ENCODE measurements around the gene SMURF1.

Gene SMURF1

GRCh38 chr7:99004216-99004615 is 139.7 kb downstream of the SMURF1 start:
- no peak for DNase-seq (ENCODE audit: low read depth)

- no peak for DNase-seq (ENCODE audit: low read depth)
Measured at GRCh38 chr7:99003419-99003818, 140.5 kb downstream of the SMURF1 start.

GRCh38 chr7:99002827-99003212 is 141.1 kb downstream of the SMURF1 start:
- no peak for DNase-seq (ENCODE audit: low read depth)

- no peak for DNase-seq (ENCODE audit: low read depth)
Measured at GRCh38 chr7:99002148-99002826, 141.6 kb downstream of the SMURF1 start.

- DNase-seq (ENCODE audit: low read depth): no peak
Measured at GRCh38 chr7:99001482-99002147, 142.3 kb downstream of the SMURF1 start.

- no peak for DNase-seq (ENCODE audit: low read depth)
Measured at GRCh38 chr7:99000904-99001465, 142.9 kb downstream of the SMURF1 start.

GRCh38 chr7:99000196-99000903 is 143.6 kb downstream of the SMURF1 start:
- DNase-seq (ENCODE audit: low read depth): no peak

GRCh38 chr7:98998821-98999725 is 144.8 kb downstream of the SMURF1 start:
- DNase-seq (ENCODE audit: low read depth): no peak

GRCh38 chr7:98997846-98998245 is 146.1 kb downstream of the SMURF1 start:
- no peak for DNase-seq (ENCODE audit: low read depth)

DNA sequence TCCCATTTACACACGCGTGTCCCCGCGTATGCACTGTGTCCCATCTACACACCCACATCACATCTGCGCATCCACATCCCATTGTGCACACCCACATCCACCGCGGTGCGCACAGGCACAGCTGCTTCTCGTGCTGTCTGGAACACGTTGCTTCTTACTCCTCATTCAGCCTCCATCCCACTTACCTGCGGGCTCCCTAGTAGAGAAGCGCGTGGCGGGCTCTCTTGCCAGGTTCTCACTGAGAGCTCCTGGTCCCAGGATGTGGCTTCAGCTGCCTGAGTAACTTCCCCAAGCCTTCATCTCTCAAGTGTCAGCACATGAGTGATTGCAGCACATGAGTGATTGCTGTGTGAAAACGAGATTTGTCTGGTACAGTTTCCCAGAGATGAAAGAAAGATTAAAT is 147.8 kb downstream of the SMURF1 start:
- no peak for DNase-seq (ENCODE audit: low read depth)

GRCh38 chr7:98995523-98996149 is 148.3 kb downstream of the SMURF1 start:
- no peak for DNase-seq (ENCODE audit: low read depth)

DNA sequence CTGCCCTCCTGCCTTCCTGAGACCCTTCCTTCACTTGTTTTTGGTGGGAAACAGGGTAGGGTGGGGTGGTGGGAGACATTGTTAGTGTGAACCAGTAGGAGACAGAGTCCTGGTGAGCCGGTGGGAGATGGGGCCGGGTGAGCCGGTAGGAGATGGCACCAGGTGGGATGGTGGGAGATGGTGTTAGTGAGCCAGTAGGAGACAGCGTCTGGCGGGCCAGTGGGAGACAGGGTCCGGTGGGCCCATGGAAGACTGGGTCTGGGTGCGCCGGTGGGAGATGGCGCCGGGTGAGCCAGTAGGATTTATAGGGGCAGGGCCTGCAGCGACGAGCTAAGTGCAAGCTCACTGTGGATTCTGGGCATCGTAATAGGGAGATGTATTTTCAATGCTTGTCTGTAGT is 148.8 kb downstream of the SMURF1 start:
- DNase-seq (ENCODE audit: low read depth): no peak

DNA sequence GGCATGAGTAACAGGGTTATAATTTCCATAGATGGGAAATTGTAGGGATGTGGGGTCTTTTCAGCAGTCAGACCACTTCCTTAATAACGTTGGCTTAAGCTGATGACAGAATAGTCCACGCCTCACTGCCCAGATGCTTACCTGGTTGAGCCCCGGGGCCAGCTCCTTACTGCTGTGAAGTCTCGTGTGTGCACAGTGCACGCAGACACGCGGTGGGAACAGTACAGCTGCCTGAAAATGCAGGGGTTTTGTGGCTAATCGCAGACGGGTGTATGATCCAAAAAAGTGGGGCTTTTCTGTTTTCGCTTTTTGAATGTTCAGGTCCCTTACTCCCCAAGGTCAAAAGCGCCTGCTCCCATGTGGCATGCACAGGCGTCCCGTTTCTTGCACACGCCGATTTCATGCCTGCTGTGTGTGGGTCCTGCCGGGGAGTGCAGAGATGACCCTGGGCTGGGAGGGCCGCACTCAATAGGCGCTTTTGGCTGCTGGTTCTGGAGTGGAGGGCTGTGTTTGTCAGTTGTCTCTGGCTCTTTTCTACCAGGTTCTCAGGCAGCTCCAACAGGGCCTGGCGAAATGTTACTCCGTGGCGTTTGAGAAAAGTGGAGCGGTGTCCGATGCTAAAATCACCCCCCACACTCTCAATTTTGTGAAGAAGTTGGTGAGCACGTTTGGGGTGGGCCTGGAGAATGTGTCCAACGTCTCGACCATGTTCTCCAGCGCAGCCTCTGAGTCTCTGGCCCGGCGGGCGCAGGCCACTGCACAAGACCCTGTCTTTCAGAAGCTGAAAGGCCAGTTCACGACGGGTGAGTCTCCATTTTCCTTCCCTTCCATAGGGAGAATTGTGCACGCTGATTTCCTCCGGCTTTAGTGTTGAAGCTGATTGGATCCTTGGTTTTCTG is 149.6 kb downstream of the SMURF1 start:
- DNase-seq (ENCODE audit: low read depth): no peak

DNA sequence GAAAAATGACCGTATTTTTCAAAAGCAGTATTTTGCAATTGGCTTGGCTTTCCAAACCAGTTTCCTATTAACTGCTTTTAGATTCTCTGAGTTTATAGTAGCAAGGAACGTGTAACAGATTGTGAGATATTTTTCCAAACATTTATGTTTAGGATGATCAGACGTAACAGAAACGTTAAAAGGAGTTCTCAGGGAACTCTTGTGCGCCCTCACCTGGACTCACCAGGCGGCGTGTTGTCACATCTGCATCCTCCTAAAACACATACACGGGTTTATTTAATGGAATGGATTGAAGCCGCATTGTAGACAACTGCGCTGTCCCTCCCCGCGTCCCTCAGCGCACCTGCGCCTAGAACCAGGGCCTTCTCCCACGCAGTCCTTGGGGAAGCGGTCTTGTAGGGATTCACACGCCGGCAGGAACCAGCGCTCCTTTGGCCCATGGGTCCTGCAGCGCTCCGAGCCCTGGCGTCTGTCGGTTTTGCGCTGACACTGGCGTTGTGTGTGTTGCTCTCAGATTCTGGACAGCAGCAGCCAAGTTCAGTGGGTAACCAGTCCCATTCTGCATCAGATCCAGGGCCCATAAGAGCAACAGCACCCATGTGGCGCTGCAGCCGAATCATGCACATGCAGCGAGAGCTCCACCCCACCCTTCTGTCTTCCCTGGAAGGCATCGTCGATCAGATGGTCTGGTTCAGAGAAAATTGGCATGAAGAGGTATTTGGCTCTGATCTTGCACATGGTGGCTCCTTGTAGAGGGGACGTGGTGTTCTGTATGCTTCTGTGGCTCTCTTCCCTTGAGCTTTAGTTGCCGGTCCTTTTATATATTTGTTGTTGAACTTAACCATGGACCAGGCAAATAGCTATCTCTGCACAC is 150.6 kb downstream of the SMURF1 start:
- no peak for DNase-seq (ENCODE audit: low read depth)

GRCh38 chr7:98992076-98992475 is 151.8 kb downstream of the SMURF1 start:
- DNase-seq (ENCODE audit: low read depth): no peak

- no peak for DNase-seq (ENCODE audit: low read depth)
Measured at GRCh38 chr7:98991141-98991540, 152.8 kb downstream of the SMURF1 start.

- no peak for DNase-seq (ENCODE audit: low read depth)
Measured at GRCh38 chr7:98990356-98990755, 153.6 kb downstream of the SMURF1 start.

- no peak for DNase-seq (ENCODE audit: low read depth)
Measured at GRCh38 chr7:98988641-98989040, 155.3 kb downstream of the SMURF1 start.

DNA sequence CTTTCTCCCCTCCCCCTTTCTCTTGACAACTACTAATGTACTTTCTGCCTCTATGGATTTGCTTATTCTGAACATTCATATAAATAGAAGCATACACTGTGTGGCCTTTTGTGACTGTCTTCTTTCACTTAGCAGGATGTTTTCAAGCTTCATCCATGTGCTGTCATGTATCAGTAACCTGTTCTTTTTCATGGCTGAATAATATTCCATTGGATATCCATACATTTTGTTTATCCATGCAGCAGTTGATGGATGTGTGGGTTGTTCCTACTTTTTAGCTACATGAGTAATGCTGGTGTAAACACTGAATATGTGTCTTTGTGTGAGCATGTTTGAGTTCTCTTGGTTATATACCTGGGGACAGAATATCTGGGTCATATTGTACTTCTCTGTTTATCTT is 158.0 kb downstream of the SMURF1 start:
- DNase-seq (ENCODE audit: low read depth): no peak
